ENCODE data around the gene DDX47. TPM values are rescaled to one million over a fixed set of nuclear protein-coding genes. Genes with fewer than 3 reads are reported as not detected.
A peak's percentile ranks its signal among the peaks of the same experiment; 100 is the strongest.

DDX47 gene
- total RNA-seq, 1 experiment from 2014 or later: 115 TPM

DNA sequence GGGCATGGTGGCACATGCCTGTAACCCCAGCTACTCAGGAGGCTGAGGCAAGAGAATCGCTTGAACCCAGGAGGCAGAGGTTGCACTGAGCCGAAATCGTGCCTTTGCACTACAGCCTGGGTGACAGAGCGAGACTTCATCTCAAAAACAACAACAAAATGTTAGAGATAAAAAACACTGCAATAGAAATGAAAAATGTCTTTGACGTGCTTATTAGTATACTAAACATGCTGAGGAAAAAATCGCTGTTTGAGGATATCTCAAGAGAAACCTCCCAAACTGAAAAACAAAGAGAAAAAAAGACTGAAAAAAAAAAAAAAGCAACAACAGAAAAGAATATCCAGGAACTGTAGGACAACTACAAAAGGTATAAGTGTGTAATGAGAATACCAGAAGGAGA lies 42.9 kb upstream of the DDX47 start:
- Histone ChIP-seq H3K4me1 (ENCODE audit: control insufficient read depth, insufficient read depth, low read length) (no peaks in the 10 kb centered on the region), H3K9me3 (ENCODE audit: control insufficient read depth, insufficient read depth, low read depth, low read length) (peaks cover 3% of the 10 kb centered on the region; the same call in 1 of the 2 replicates), H3K27ac (ENCODE audit: low read length) (no peak overlapping the region), H3K4me3 (ENCODE audit: low read depth in 2 of 2, low read length in 2 of 2) (no peak overlapping the region), H3K36me3 (ENCODE audit: control insufficient read depth, insufficient read depth, low read length) (no peaks in the 10 kb centered on the region), H3K27me3 (ENCODE audit: control insufficient read depth, insufficient read depth, low read length) (no peaks in the 10 kb centered on the region)
- TF ChIP-seq, protein P1, sequence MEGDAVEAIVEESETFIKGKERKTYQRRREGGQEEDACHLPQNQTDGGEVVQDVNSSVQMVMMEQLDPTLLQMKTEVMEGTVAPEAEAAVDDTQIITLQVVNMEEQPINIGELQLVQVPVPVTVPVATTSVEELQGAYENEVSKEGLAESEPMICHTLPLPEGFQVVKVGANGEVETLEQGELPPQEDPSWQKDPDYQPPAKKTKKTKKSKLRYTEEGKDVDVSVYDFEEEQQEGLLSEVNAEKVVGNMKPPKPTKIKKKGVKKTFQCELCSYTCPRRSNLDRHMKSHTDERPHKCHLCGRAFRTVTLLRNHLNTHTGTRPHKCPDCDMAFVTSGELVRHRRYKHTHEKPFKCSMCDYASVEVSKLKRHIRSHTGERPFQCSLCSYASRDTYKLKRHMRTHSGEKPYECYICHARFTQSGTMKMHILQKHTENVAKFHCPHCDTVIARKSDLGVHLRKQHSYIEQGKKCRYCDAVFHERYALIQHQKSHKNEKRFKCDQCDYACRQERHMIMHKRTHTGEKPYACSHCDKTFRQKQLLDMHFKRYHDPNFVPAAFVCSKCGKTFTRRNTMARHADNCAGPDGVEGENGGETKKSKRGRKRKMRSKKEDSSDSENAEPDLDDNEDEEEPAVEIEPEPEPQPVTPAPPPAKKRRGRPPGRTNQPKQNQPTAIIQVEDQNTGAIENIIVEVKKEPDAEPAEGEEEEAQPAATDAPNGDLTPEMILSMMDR (IDR thresholded peaks at IDR 0.05): no peak
- TF ChIP-seq TCF7L2 (IDR thresholded peaks at IDR 0.05; ENCODE audit: low read depth, low read length): no peak
- TF ChIP-seq, protein P2, sequence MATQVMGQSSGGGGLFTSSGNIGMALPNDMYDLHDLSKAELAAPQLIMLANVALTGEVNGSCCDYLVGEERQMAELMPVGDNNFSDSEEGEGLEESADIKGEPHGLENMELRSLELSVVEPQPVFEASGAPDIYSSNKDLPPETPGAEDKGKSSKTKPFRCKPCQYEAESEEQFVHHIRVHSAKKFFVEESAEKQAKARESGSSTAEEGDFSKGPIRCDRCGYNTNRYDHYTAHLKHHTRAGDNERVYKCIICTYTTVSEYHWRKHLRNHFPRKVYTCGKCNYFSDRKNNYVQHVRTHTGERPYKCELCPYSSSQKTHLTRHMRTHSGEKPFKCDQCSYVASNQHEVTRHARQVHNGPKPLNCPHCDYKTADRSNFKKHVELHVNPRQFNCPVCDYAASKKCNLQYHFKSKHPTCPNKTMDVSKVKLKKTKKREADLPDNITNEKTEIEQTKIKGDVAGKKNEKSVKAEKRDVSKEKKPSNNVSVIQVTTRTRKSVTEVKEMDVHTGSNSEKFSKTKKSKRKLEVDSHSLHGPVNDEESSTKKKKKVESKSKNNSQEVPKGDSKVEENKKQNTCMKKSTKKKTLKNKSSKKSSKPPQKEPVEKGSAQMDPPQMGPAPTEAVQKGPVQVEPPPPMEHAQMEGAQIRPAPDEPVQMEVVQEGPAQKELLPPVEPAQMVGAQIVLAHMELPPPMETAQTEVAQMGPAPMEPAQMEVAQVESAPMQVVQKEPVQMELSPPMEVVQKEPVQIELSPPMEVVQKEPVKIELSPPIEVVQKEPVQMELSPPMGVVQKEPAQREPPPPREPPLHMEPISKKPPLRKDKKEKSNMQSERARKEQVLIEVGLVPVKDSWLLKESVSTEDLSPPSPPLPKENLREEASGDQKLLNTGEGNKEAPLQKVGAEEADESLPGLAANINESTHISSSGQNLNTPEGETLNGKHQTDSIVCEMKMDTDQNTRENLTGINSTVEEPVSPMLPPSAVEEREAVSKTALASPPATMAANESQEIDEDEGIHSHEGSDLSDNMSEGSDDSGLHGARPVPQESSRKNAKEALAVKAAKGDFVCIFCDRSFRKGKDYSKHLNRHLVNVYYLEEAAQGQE (IDR thresholded peaks at IDR 0.05; ENCODE audit: insufficient read depth in 1 of 2, low read depth in 2 of 2, low read length in 1 of 2): no peak
- TF ChIP-seq SIN3A (IDR thresholded peaks at IDR 0.05; ENCODE audit: borderline replicate concordance, insufficient read depth, low read depth, low read length): no peak
- no peak for TF ChIP-seq POLR2AphosphoS5 (IDR thresholded peaks at IDR 0.05; ENCODE audit: low read depth, low read length)
- DNase-seq (ENCODE audit: low read depth, low spot score): no peak
- in situ Hi-C loops (cut with HindIII; ENCODE audit: low pct_unique_long_range_greater_than_20kb, low sequenced_read_pairs): no loop called here
- CTCF ChIA-PET: no interaction called here
- POLR2A ChIA-PET: no interaction called here
- ATAC-seq: no peak
- intact Hi-C loops (cut with micrococcal nuclease; ENCODE audit: unreplicated experiment): no loop called here
- BruUV-seq (replicated peaks): no TSS peak

DNA sequence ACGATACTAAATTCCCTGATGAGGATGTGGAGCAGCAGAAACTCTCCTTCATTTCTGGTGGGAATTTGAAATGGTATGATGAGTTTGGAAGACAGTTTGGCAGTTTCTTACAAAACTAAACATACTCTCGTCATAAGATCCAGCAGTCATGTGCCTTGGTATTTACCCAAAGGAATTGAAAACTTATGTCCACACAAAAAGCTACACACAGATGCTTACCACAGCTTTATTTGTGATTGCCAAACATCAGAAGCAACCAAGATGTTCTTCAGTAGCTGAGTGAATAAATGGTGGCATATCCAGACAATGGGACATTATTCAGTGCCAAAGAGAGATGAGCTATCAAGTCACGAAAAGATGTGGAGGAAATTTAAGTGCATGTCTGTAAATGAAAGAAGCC lies 38.4 kb upstream of the DDX47 start:
- ChIA-PET POLR2A (no interaction called here), CTCF (no interaction called here)
- intact Hi-C loops (cut with micrococcal nuclease; ENCODE audit: unreplicated experiment): no loop called here
- H3K4me1 ChIP-seq (ENCODE audit: control insufficient read depth, insufficient read depth, low read length): peaks cover 4% of the 10 kb centered on the region
- 0 out of 2 replicates have a peak, but pooled peaks cover 3% of the 10 kb centered on the region for H3K9me3 ChIP-seq (ENCODE audit: control insufficient read depth, insufficient read depth, low read depth, low read length)
- ATAC-seq: no peak
- no peak for DNase-seq (ENCODE audit: low read depth, low spot score)
- in situ Hi-C loops (cut with HindIII; ENCODE audit: low pct_unique_long_range_greater_than_20kb, low sequenced_read_pairs): no loop called here
- 0 out of 2 replicates have a peak overlapping the region, but pooled peaks have one; percentile 3 for H3K27ac ChIP-seq (ENCODE audit: low read length)
- BruUV-seq (replicated peaks): no TSS peak
- TF ChIP-seq TCF7L2 (IDR thresholded peaks at IDR 0.05; ENCODE audit: low read depth, low read length) (no peak), POLR2AphosphoS5 (IDR thresholded peaks at IDR 0.05; ENCODE audit: low read depth, low read length) (no peak), SIN3A (IDR thresholded peaks at IDR 0.05; ENCODE audit: borderline replicate concordance, insufficient read depth, low read depth, low read length) (no peak)
- TF ChIP-seq, protein P1 (IDR thresholded peaks at IDR 0.05): no peak
- TF ChIP-seq, protein P2 (IDR thresholded peaks at IDR 0.05; ENCODE audit: insufficient read depth in 1 of 2, low read depth in 2 of 2, low read length in 1 of 2): no peak
- H3K27me3 ChIP-seq (ENCODE audit: control insufficient read depth, insufficient read depth, low read length): no peaks in the 10 kb centered on the region
- H3K4me3 ChIP-seq (ENCODE audit: low read depth in 2 of 2, low read length in 2 of 2): no peak overlapping the region
- no peaks in the 10 kb centered on the region for H3K36me3 ChIP-seq (ENCODE audit: control insufficient read depth, insufficient read depth, low read length)
